H1 (cell line): ENCODE measurements around the gene RNFT2. TPM values are rescaled to one million over a fixed set of nuclear protein-coding genes. Genes with fewer than 3 reads are reported as not detected.

ENCODE experiments used
- CTCF ChIA-PET: fragments of 300-600 bp; sonication (Branson Sonifier 250); formaldehyde crosslinking; loops from one replicate; lab custom pipeline; 2021; ENCODE audit not compliant: partially characterized antibody; lab: Charles Lee
- POLR2A ChIA-PET: fragments of 300-600 bp; sonication (Branson Sonifier 250); formaldehyde crosslinking; loops from one replicate; lab custom pipeline; 2021; ENCODE audit warnings: inconsistent platforms; ENCODE audit not compliant: partially characterized antibody; lab: Charles Lee
- DNase-seq, 2 experiments: peaks; one replicate each; pipeline versions ENCODE4 v3.0.0 to v3.0.0-alpha.2; 2010 to 2022; ENCODE audit warnings: low spot score in 2 of 2, low read depth in 1 of 2, mixed read lengths in 1 of 2
- FAIRE-seq: peaks from 2 replicates; lab custom pipeline; 2011; peaks lifted over from hg19 to GRCh38; lab: Jason Lieb, UNC
- H2AFZ ChIP-seq: 2 replicates; pipeline ENCODE4 v1.8.1; 2012; ENCODE audit warnings: low read length, inconsistent platforms
- H2AK5ac ChIP-seq: 2 replicates; pipeline ENCODE4 v1.6.1; 2013; ENCODE audit warnings: low read depth, low read length
- H2BK120ac ChIP-seq: replicated peaks from 2 replicates; pipeline ENCODE3; 2013; ENCODE audit warnings: low read depth, low read length, inconsistent platforms
- H2BK12ac ChIP-seq: 2 replicates; pipeline ENCODE4 v1.6.1; 2013; ENCODE audit warnings: low read depth, low read length
- H2BK15ac ChIP-seq: 2 replicates; pipeline ENCODE4 v1.6.1; 2013; ENCODE audit warnings: low read length
- H2BK20ac ChIP-seq: 2 replicates; pipeline ENCODE4 v1.6.1; 2013; ENCODE audit warnings: low read length
- H2BK5ac ChIP-seq: 2 replicates; pipeline ENCODE4 v1.6.1; 2013; ENCODE audit warnings: low read depth, low read length
- H3K14ac ChIP-seq: 2 replicates; pipeline ENCODE4 v1.6.1; 2013; ENCODE audit warnings: inconsistent platforms; ENCODE audit not compliant: insufficient read length
- H3K18ac ChIP-seq: 2 replicates; pipeline ENCODE4 v1.6.1; 2013; ENCODE audit warnings: low read length; ENCODE audit errors: extremely low read depth
- H3K23ac ChIP-seq: 2 replicates; pipeline ENCODE4 v1.6.1; 2013; ENCODE audit warnings: inconsistent platforms; ENCODE audit not compliant: insufficient read length
- H3K23me2 ChIP-seq: 2 replicates; pipeline ENCODE4 v1.6.1; 2013; ENCODE audit warnings: low read depth, low read length
- H3K27ac ChIP-seq: 2 replicates; pipeline ENCODE4 v1.6.1; 2011; ENCODE audit warnings: low read depth, low read length, inconsistent platforms
- H3K27me3 ChIP-seq, 4 experiments: replicated peaks in 1 of 4; 1 replicate in 1 of 4; 2 replicates in 3 of 4; pipeline versions ENCODE4 v1.6.1 to v1.8.1; 2011 to 2013; ENCODE audit warnings: low read length in 3 of 4, mild to moderate bottlenecking in 3 of 4, inconsistent platforms in 2 of 4, mixed read lengths in 2 of 4, moderate library complexity in 1 of 4; ENCODE audit not compliant: control insufficient read depth in 3 of 4, insufficient read depth in 3 of 4; ENCODE audit errors: extremely low read depth in 1 of 4
- H3K36me3 ChIP-seq, 4 experiments: 2 replicates each; pipeline versions ENCODE4 v1.6.1 to v1.8.1; 2011 to 2013; ENCODE audit warnings: mild to moderate bottlenecking in 4 of 4, low read length in 3 of 4, moderate library complexity in 2 of 4, control low read depth in 1 of 4, inconsistent platforms in 1 of 4; ENCODE audit not compliant: insufficient read depth in 4 of 4, control insufficient read depth in 2 of 4
- H3K4ac ChIP-seq: replicated peaks from 2 replicates; pipeline ENCODE3; 2013; ENCODE audit warnings: low read length, low read depth, mixed read lengths, inconsistent platforms; ENCODE audit not compliant: insufficient read length
- H3K4me1 ChIP-seq, 4 experiments: replicated peaks in 1 of 4; 1 replicate in 1 of 4; 2 replicates in 3 of 4; pipeline versions ENCODE4 v1.6.1 to v1.8.1; 2011 to 2013; ENCODE audit warnings: low read length in 3 of 4, inconsistent platforms in 2 of 4, mixed read lengths in 1 of 4; ENCODE audit not compliant: insufficient read depth in 4 of 4, control insufficient read depth in 3 of 4
- H3K4me2 ChIP-seq, 2 experiments: 2 replicates each; pipeline versions ENCODE4 v1.6.1 to v1.8.1; 2011 to 2013; ENCODE audit warnings: low read depth in 2 of 2, low read length in 2 of 2, control low read depth in 1 of 2, inconsistent platforms in 1 of 2, mild to moderate bottlenecking in 1 of 2; ENCODE audit not compliant: insufficient read depth in 1 of 2
- H3K4me3 ChIP-seq, 4 experiments: fragments of 200-600, 300-600 bp in 1 of 4; sonication (generic), shearing (Covaris generic), sonication (Bioruptor Twin) in 1 of 4; 2 replicates each; pipeline versions ENCODE4 v1.5.1 to v1.8.1; 2011 to 2016; ENCODE audit warnings: low read length in 4 of 4, low read depth in 3 of 4, control low read depth in 2 of 4, inconsistent platforms in 2 of 4, mild to moderate bottlenecking in 2 of 4, mixed read lengths in 1 of 4, moderate library complexity in 1 of 4; ENCODE audit not compliant: insufficient read depth in 2 of 4; ENCODE audit errors: extremely low read depth in 1 of 4
- H3K56ac ChIP-seq: replicated peaks from 2 replicates; pipeline ENCODE3; 2013; ENCODE audit warnings: low read depth, mild to moderate bottlenecking, mixed read lengths, low read length, inconsistent platforms; ENCODE audit not compliant: insufficient read length
- H3K79me1 ChIP-seq: 2 replicates; pipeline ENCODE4 v1.6.1; 2013; ENCODE audit warnings: low read depth, low read length, control low read depth
- H3K79me2 ChIP-seq, 2 experiments: 2 replicates each; pipeline versions ENCODE4 v1.6.1 to v1.8.1; 2012 to 2013; ENCODE audit warnings: low read length in 2 of 2, mild to moderate bottlenecking in 2 of 2, inconsistent platforms in 1 of 2; ENCODE audit not compliant: insufficient read depth in 2 of 2, control insufficient read depth in 1 of 2
- H3K9ac ChIP-seq, 4 experiments: replicated peaks in 1 of 4; 1 replicate in 1 of 4; 2 replicates in 3 of 4; pipeline versions ENCODE4 v1.6.1 to v1.8.1; 2011 to 2013; ENCODE audit warnings: low read depth in 3 of 4, low read length in 3 of 4, control low read depth in 2 of 4, mild to moderate bottlenecking in 2 of 4, moderate library complexity in 2 of 4, inconsistent platforms in 1 of 4; ENCODE audit errors: extremely low read depth in 1 of 4
- H3K9me3 ChIP-seq, 2 experiments: 2 replicates each; pipeline versions ENCODE4 v1.6.1 to v1.8.1; 2012 to 2013; ENCODE audit warnings: mild to moderate bottlenecking in 2 of 2, moderate library complexity in 2 of 2, control low read depth in 1 of 2, inconsistent platforms in 1 of 2, low read depth in 1 of 2, low read length in 1 of 2, mixed read lengths in 1 of 2; ENCODE audit not compliant: insufficient read depth in 2 of 2
- H4K20me1 ChIP-seq, 2 experiments: replicated peaks in 1 of 2; 2 replicates each; pipeline versions ENCODE3 to v1.8.1; 2011 to 2013; ENCODE audit warnings: inconsistent platforms in 2 of 2, low read length in 2 of 2, mild to moderate bottlenecking in 1 of 2; ENCODE audit not compliant: insufficient read depth in 2 of 2, control insufficient read depth in 1 of 2
- H4K5ac ChIP-seq: 2 replicates; pipeline ENCODE4 v1.6.1; 2013; ENCODE audit warnings: low read length, low read depth, mixed read lengths, inconsistent platforms; ENCODE audit not compliant: insufficient read length
- H4K8ac ChIP-seq: 2 replicates; pipeline ENCODE4 v1.8.0; 2013; ENCODE audit warnings: mild to moderate bottlenecking, moderate library complexity, low read length, inconsistent platforms; ENCODE audit not compliant: insufficient read depth; ENCODE audit errors: extremely low read depth
- H4K91ac ChIP-seq: replicated peaks from 2 replicates; pipeline ENCODE3; 2013; ENCODE audit warnings: low read length, mixed read lengths, inconsistent platforms; ENCODE audit not compliant: insufficient read length
- SIX5 ChIP-seq: IDR thresholded peaks from 2 replicates; pipeline ENCODE4 v1.6.1; 2011; ENCODE audit warnings: mild to moderate bottlenecking, low read depth, low read length
- WGBS, 2 experiments: shearing (Covaris generic) in 1 of 2; methylation state at CpG; one replicate each; pipeline versions ENCODE4 v1.1.6 to v1.1.7; 2013 to 2015; ENCODE audit warnings: low lambda C conversion rate in 2 of 2, mixed read lengths in 2 of 2, inconsistent platforms in 1 of 2, low coverage in 1 of 2, missing lambda C conversion rate in 1 of 2; ENCODE audit not compliant: insufficient replicate concordance in 2 of 2, insufficient coverage in 1 of 2, insufficient read length in 1 of 2; ENCODE audit errors: extremely low coverage in 1 of 2, missing lambda C conversion rate in 1 of 2; 5-methylcytosine and 5-hydroxymethylcytosine counted together
- polyA plus RNA-seq, 7 experiments: library from polyadenylated mRNA; depleted of rRNA in 3 of 7; stranded (reverse) in 5 of 7; unstranded in 2 of 7; fragments of >200 nt in 5 of 7; fragments of 200-250 nt in 2 of 7; gene quantifications; 1 replicate in 5 of 7; 2 replicates in 1 of 7; 4 replicates in 1 of 7; pipeline versions ENCODE4 v1.2.1 to v1.2.3, GENCODE V29; 2011 to 2013; ENCODE audit warnings: missing spikeins in 2 of 7, mixed read lengths in 2 of 7
- total RNA-seq: library from RNA; stranded (reverse); fragmentation: NEBNext Ultra II Directional; extraction: Animal tissue kit (Norgen Biotek cat#: 25700); gene quantifications from 2 replicates; pipeline ENCODE4 v1.2.1, GENCODE V29; 2021

Gene RNFT2
- total and polyA plus RNA-seq, 2 of the 8 experiments (the other 6 are each of a cell fraction or from before 2014, with no cell fraction given): 14.2 to 33.1 TPM

DNA sequence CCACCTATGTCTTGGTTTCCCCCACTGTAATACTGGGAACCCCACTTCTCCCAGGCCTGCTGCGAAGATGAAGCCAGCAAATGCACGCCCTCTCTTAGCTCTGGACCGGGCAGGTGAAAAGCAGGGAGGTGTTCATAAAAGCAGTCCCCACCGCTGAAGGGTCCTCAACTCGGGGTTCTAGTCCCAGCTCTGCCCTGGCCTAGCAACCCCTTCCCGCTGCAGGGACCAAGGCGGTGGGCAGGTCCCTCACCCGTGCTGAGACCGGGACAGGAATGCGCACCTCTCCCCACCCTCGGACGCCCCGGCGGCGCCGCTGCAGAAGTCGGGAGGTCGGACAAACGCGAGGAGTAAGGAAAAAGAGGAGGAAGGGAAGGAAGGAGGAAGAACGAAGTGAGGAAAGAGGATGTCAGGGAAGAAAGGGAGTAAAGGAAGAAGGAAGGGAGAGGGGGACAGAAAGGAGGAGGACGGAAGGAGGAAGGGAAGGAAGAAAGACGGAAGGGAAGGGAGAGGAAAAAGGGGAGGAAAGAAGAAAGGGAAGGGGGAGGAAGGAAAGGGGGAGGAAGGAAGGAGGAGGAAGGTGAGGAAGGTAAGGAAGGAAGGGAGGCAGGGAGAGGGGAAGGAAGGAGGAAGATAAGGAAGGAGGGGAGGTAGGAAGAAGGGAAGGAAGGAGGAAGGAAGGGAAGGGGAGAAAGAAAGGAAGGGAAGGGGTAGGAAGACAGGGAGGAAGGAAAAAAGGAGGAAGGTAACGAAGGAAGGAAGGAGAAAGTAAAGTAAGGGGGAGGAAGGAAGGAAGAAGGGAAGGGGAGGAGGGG lies 947 bp upstream of the RNFT2 start:
- Histone ChIP-seq H3K9ac (peak overlapping the region; percentile 56 to 93 (median 64)), H3K9me3 (no peaks in the 10 kb centered on the region), H4K91ac (no peak overlapping the region), H2BK20ac (no peak overlapping the region), H3K27me3 (no peaks in the 10 kb centered on the region), H2BK12ac (peak overlapping the region; percentile 92; the same call in 1 of the 2 replicates), H2BK120ac (no peak overlapping the region), H2AFZ (0 out of 2 replicates have a peak overlapping the region, but pooled peaks have one; percentile 31), H3K56ac (no peak overlapping the region), H2BK5ac (peak overlapping the region; percentile 54; the same call in 1 of the 2 replicates), H3K4me3 (peak overlapping the region; percentile 74 to 86 (median 80)), H4K20me1 (peaks cover 3 to 13% of the 10 kb centered on the region in 2 experiments), H4K5ac (no peak overlapping the region), H3K18ac (peak overlapping the region; percentile 34; the same call in 1 of the 2 replicates), H3K23ac (no peak overlapping the region), H3K4me1 (peaks cover 0 to 5% (median 2%) of the 10 kb centered on the region in 4 experiments; a peak in 3 of 7 replicates), H3K79me2 (peaks cover 3 to 43% of the 10 kb centered on the region in 2 experiments), H4K8ac (no peak overlapping the region), H2BK15ac (0 out of 2 replicates have a peak overlapping the region, but pooled peaks have one; percentile 25), H3K79me1 (peaks cover 19% of the 10 kb centered on the region), H3K27ac (no peak overlapping the region), H3K4me2 (peak overlapping the region; percentile 98), H3K4ac (no peak overlapping the region), H3K36me3 (peaks cover 3 to 22% (median 18%) of the 10 kb centered on the region in 4 experiments; a peak in 6 of 8 replicates), H2AK5ac (peak overlapping the region; percentile 94; the same call in 1 of the 2 replicates), H3K14ac (no peak overlapping the region), H3K23me2 (peaks cover 10% of the 10 kb centered on the region; the same call in 1 of the 2 replicates)
- CTCF ChIA-PET: interaction anchor here (0.6 to 1.0 kb wide), 2 partner anchors 14 to 781 kb away, joined by 3 read pairs; no protein-coding TSS in a partner anchor
- POLR2A ChIA-PET: interaction anchor here (0.8 to 1.0 kb wide), 3 partner anchors 10 to 22 kb away, joined by 3 to 4 read pairs (median 3); no protein-coding TSS in a partner anchor
- DNase-seq (no peak), FAIRE-seq (no peak)
- 4 to 60% methylated on average over 1 to 24 of the region's 24 CpGs for WGBS, 2 experiments
- no peak for TF ChIP-seq SIX5
